Lower lobe of right lung (tissue), 2 donors: ENCODE results near the gene ATP13A1. TPM values are rescaled to one million over a fixed set of nuclear protein-coding genes. Genes with fewer than 3 reads are reported as not detected.

Experiments used
- ATAC-seq, 2 donors: fragments of 200-7000 bp; cut with Tn5 transposase; one replicate each; pipeline ENCODE4 v1.9.1; 2020 to 2022; ENCODE audit warnings: mild to moderate bottlenecking in 2 of 2, moderate library complexity in 2 of 2
- DNase-seq: peaks from one replicate; pipeline ENCODE4 v3.0.0-alpha.2; 2020
- H3K27ac ChIP-seq: fragments of 200-600 bp; one replicate; pipeline ENCODE4 v1.8.0; 2022
- H3K27me3 ChIP-seq: fragments of 200-600 bp; one replicate; pipeline ENCODE4 v1.8.0; 2022; ENCODE audit warnings: low read depth
- H3K36me3 ChIP-seq: fragments of 200-600 bp; one replicate; pipeline ENCODE4 v1.8.0; 2022; ENCODE audit warnings: mild to moderate bottlenecking
- H3K4me1 ChIP-seq: fragments of 200-600 bp; one replicate; pipeline ENCODE4 v1.8.0; 2022
- H3K4me3 ChIP-seq: fragments of 200-600 bp; one replicate; pipeline ENCODE4 v1.8.0; 2022; ENCODE audit warnings: mild to moderate bottlenecking
- H3K9me3 ChIP-seq: fragments of 200-600 bp; one replicate; pipeline ENCODE4 v1.8.0; 2022
- intact Hi-C: fragments of 100-400 bp; cut with DNase I; formaldehyde crosslinking; loops from one replicate; pipeline ENCODE4 v1.11.0; 2022
- total RNA-seq: library from RNA; stranded (reverse); fragmentation: NEBNext Ultra II Directional; extraction: Animal tissue kit (Norgen Biotek cat#: 25700); gene quantifications from one replicate; pipeline ENCODE4 v1.2.1, GENCODE V29; 2021
- TF ChIP-seq, protein P1 (sequence below): fragments of 200-600 bp; IDR thresholded peaks from one replicate; pipeline ENCODE4 v1.8.0; 2022; ENCODE audit warnings: antibody characterized with exemption, mild to moderate bottlenecking
- donor health status: DM: no; HTN: yes; CAD: no; lungs with severe emphysema.

The ATP13A1 gene
- total RNA-seq, 1 donor from 2014 or later = 71.9 TPM

DNA sequence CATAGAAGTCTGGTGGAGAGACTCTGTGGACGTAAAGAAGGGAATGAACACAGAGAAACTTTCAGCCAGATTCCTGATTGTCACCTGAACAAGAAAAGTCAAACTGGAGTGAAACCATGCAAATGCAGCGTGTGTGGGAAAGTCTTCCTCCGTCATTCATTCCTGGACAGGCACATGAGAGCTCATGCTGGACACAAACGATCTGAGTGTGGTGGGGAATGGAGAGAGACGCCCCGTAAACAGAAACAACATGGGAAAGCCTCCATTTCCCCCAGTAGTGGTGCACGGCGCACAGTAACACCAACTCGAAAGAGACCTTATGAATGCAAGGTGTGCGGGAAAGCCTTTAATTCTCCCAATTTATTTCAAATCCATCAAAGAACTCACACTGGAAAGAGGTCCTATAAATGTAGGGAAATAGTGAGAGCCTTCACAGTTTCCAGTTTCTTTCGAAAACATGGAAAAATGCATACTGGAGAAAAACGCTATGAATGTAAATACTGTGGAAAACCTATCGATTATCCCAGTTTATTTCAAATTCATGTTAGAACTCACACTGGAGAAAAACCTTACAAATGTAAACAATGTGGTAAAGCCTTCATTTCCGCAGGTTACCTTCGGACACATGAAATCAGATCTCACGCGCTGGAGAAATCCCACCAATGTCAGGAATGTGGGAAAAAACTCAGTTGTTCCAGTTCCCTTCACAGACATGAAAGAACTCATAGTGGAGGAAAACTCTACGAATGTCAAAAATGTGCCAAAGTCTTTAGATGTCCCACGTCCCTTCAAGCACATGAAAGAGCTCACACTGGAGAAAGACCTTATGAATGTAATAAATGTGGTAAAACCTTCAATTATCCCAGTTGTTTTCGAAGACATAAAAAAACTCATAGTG, 15.9 kb upstream of the ATP13A1 start:
- Histone ChIP-seq H3K36me3 (peaks cover 60% of the 10 kb centered on the region), H3K9me3 (peaks cover 39% of the 10 kb centered on the region), H3K27me3 (no peaks in the 10 kb centered on the region), H3K4me3 (no peak overlapping the region), H3K4me1 (no peaks in the 10 kb centered on the region), H3K27ac (no peak overlapping the region)
- intact Hi-C loops = no loop called here
- ATAC-seq = no peak
- no peak for DNase-seq
- TF ChIP-seq, protein P1, sequence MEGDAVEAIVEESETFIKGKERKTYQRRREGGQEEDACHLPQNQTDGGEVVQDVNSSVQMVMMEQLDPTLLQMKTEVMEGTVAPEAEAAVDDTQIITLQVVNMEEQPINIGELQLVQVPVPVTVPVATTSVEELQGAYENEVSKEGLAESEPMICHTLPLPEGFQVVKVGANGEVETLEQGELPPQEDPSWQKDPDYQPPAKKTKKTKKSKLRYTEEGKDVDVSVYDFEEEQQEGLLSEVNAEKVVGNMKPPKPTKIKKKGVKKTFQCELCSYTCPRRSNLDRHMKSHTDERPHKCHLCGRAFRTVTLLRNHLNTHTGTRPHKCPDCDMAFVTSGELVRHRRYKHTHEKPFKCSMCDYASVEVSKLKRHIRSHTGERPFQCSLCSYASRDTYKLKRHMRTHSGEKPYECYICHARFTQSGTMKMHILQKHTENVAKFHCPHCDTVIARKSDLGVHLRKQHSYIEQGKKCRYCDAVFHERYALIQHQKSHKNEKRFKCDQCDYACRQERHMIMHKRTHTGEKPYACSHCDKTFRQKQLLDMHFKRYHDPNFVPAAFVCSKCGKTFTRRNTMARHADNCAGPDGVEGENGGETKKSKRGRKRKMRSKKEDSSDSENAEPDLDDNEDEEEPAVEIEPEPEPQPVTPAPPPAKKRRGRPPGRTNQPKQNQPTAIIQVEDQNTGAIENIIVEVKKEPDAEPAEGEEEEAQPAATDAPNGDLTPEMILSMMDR = no peak

DNA sequence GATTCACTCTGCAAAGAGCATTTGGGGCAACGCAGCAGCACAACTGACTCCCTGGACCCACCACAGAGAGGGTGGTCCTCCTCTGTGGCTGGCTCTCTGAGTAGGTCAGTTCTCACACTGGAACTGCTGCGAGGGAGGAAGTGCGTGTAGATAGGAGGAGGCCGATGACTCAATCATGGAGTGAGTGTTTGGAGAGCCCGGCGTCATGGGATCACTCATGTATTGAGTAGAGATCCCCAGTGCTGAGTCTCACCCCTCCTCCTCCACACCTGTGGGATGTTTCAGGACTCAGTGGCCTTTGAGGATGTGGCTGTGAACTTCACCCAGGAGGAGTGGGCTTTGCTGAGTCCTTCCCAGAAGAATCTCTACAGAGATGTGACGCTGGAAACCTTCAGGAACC, 14.1 kb upstream of the ATP13A1 start:
- DNase-seq = no peak
- Histone ChIP-seq H3K4me1 (no peaks in the 10 kb centered on the region), H3K9me3 (peaks cover 36% of the 10 kb centered on the region), H3K27ac (no peak overlapping the region), H3K36me3 (peaks cover 74% of the 10 kb centered on the region), H3K4me3 (no peak overlapping the region), H3K27me3 (no peaks in the 10 kb centered on the region)
- intact Hi-C loops = no loop called here
- TF ChIP-seq, protein P1 = no peak
- no peak for ATAC-seq

DNA sequence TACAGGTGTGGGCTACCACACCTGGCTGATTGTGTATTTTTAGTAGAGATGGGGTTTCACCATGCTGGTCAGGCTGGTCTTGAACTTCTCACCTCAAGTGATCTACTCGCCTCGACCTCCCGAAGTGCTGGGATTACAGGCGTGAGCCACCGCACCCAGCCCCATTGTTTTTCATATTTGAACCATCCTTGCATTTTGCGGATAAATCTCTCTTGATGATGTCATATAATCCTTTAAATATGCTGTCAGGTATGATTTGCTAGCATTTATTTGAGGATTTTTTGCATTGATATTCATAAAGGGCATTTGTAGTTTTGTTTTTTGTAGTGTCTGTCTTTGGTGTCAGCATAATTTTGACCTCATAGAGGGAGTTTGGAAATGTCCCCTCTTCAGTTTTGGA, 10.8 kb upstream of the ATP13A1 start:
- TF ChIP-seq, protein P1 = no peak
- intact Hi-C loops = no loop called here
- Histone ChIP-seq H3K36me3 (peaks cover 61% of the 10 kb centered on the region), H3K27me3 (no peaks in the 10 kb centered on the region), H3K4me3 (no peak overlapping the region), H3K9me3 (peaks cover 14% of the 10 kb centered on the region), H3K4me1 (peaks cover 10% of the 10 kb centered on the region), H3K27ac (no peak overlapping the region)
- no peak for DNase-seq
- ATAC-seq = no peak

DNA sequence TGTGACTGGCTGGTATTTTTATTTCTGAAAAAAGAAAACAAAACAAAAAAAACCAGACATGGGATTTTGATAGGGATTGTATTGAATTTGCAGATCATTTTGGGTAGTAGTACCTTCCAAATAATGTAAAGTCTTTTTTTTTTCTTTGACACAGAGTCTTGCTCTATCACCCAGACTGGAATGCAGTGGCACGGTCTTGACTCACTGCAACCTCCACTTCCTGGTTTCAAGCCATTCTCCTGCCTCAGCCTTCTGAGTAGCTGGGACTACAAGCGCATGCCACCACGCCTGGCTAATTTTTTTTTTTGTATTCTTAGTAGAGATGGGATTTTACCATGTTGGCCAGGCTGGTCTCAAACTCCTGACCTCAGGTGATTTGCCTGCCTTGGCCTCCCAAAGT, 9.3 kb upstream of the ATP13A1 start:
- H3K27ac ChIP-seq = no peak overlapping the region
- ATAC-seq (no peak), DNase-seq (no peak)
- TF ChIP-seq, protein P1 = no peak
- no peak overlapping the region for H3K4me3 ChIP-seq
- peaks cover 15% of the 10 kb centered on the region for H3K4me1 ChIP-seq
- H3K36me3 ChIP-seq = peaks cover 46% of the 10 kb centered on the region
- intact Hi-C loops = no loop called here
- no peaks in the 10 kb centered on the region for H3K27me3 ChIP-seq
- no peaks in the 10 kb centered on the region for H3K9me3 ChIP-seq

DNA sequence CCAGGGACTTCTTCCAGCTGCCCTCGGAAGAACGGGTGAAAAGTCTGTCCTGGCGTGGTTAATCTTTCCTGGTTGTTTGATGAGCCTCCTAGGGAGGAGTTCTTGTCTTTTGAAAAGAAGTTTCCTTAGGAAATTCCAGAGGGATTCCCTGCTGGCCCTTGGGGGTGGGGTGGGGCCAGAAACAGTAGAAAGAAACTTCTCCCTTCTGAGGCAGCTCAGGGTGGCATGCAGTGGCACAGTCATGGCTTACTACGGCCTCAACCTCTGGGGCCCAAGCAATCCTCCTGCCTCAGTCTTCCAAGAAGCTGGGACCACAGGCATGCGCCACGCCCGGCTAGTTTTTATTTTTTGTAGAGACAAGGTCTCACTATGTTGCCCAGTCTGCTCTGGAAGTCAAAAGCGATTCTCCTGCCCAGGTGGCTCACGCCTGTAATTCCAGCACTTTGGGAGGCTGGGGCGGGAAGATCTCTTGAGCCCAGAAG, 6.6 kb upstream of the ATP13A1 start:
- Histone ChIP-seq H3K9me3 (no peaks in the 10 kb centered on the region), H3K36me3 (peaks cover 21% of the 10 kb centered on the region), H3K27ac (no peak overlapping the region), H3K4me1 (peaks cover 19% of the 10 kb centered on the region), H3K4me3 (peak overlapping the region; percentile 94), H3K27me3 (no peaks in the 10 kb centered on the region)
- TF ChIP-seq, protein P1 = no peak
- intact Hi-C loops = no loop called here
- ATAC-seq = no peak
- DNase-seq = no peak
